GM21423 (cell line): ENCODE results near the gene PIN4.
A peak's percentile ranks its signal among the peaks of the same experiment; 100 is the strongest.
"Not testable (repeated sequence)": the region's sequence is repeated elsewhere in the genome, so short reads cannot be mapped to it uniquely, and the experiment has no call there.

Experiments used
- ATAC-seq: cut with Tn5 transposase; IDR thresholded peaks from one replicate; pipeline ENCODE4 v1.9.1; 2021; ENCODE audit warnings: mild to moderate bottlenecking, moderate library complexity; ENCODE audit not compliant: unreplicated experiment

PIN4 gene

GRCh38 chrX:72201836-72202536 is 20.4 kb downstream of the PIN4 start:
- no peak for ATAC-seq

GRCh38 chrX:72202792-72203401 is 21.3 kb downstream of the PIN4 start:
- no peak for ATAC-seq

- no peak for ATAC-seq
Measured at GRCh38 chrX:72203421-72203820, 21.9 kb downstream of the PIN4 start.

- ATAC-seq: no peak
Measured at GRCh38 chrX:72205706-72206105, 24.1 kb downstream of the PIN4 start.

GRCh38 chrX:72207366-72207765 is 25.8 kb downstream of the PIN4 start:
- ATAC-seq: no peak

GRCh38 chrX:72208126-72208800 is 26.7 kb downstream of the PIN4 start:
- ATAC-seq: no peak

- no peak for ATAC-seq
Measured at GRCh38 chrX:72216973-72217372, 35.4 kb downstream of the PIN4 start.

- not testable (repeated sequence) for ATAC-seq
Measured at GRCh38 chrX:72220375-72220774, 38.8 kb downstream of the PIN4 start.

GRCh38 chrX:72230290-72230689 is 48.7 kb downstream of the PIN4 start:
- ATAC-seq: no peak

GRCh38 chrX:72236841-72237240 is 55.3 kb downstream of the PIN4 start:
- ATAC-seq: no peak

GRCh38 chrX:72238183-72238582 is 56.6 kb downstream of the PIN4 start:
- ATAC-seq: no peak

- ATAC-seq: peak; percentile 99
Measured at GRCh38 chrX:72238721-72239475, 57.3 kb downstream of the PIN4 start, which contains the start of gene ERCC6L. ERCC6L (minus strand) TSS chrX:72239027; CDS start chrX:72238911, 116 bp downstream.

- ATAC-seq: no peak
Measured at GRCh38 chrX:72240976-72241375, 59.4 kb downstream of the PIN4 start.

- ATAC-seq: no peak
Measured at GRCh38 chrX:72243472-72243871, 61.9 kb downstream of the PIN4 start.

GRCh38 chrX:72245461-72246089 is 64.0 kb downstream of the PIN4 start:
- no peak for ATAC-seq

GRCh38 chrX:72247206-72247942 is 65.8 kb downstream of the PIN4 start:
- ATAC-seq: no peak
